CD4-positive, alpha-beta T cell treated with Interleukin-4 for 4 hours (primary cell): ENCODE measurements around the gene CWH43.
"Not testable (repeated sequence)": the region's sequence is repeated elsewhere in the genome, so short reads cannot be mapped to it uniquely, and the experiment has no call there.

ENCODE experiments used
- DNase-seq: peaks from one replicate; pipeline ENCODE4 v3.0.0-alpha.2; 2020

The CWH43 gene

GRCh38 chr4:48985976-48986653 is at the start of gene CWH43:
Gene CWH43, plus strand, starts transcription at chr4:48986275. Its CDS starts 155 bp downstream, at chr4:48986430.
- no peak for DNase-seq

GRCh38 chr4:48937033-48937432 is 49.0 kb upstream of the CWH43 start:
- DNase-seq = no peak

- no peak for DNase-seq
These were observed 47.2 kb upstream of the CWH43 start for GRCh38 chr4:48938831-48939230.

GRCh38 chr4:48939785-48940184 is 46.3 kb upstream of the CWH43 start:
- DNase-seq = no peak

- DNase-seq = no peak
These were observed 42.7 kb upstream of the CWH43 start for GRCh38 chr4:48943387-48943786.

GRCh38 chr4:48944252-48944651 is 41.8 kb upstream of the CWH43 start:
- DNase-seq = no peak

GRCh38 chr4:48944756-48945241 is 41.3 kb upstream of the CWH43 start:
- peak; percentile 21 for DNase-seq

GRCh38 chr4:48945981-48946380 is 40.1 kb upstream of the CWH43 start:
- DNase-seq = no peak

GRCh38 chr4:48947731-48948130 is 38.3 kb upstream of the CWH43 start:
- DNase-seq = no peak

GRCh38 chr4:48949086-48949485 is 37.0 kb upstream of the CWH43 start:
- no peak for DNase-seq

GRCh38 chr4:48949518-48950219 is 36.4 kb upstream of the CWH43 start:
- DNase-seq = no peak

GRCh38 chr4:48954314-48954713 is 31.8 kb upstream of the CWH43 start:
- DNase-seq = no peak

GRCh38 chr4:48957366-48957765 is 28.7 kb upstream of the CWH43 start:
- DNase-seq = not testable (repeated sequence)

GRCh38 chr4:48958582-48958981 is 27.5 kb upstream of the CWH43 start:
- no peak for DNase-seq

GRCh38 chr4:48960988-48961635 is 25.0 kb upstream of the CWH43 start:
- no peak for DNase-seq

- no peak for DNase-seq
These were observed 23.4 kb upstream of the CWH43 start for GRCh38 chr4:48962636-48963035.

GRCh38 chr4:48963042-48963679 is 22.9 kb upstream of the CWH43 start:
- peak; percentile 80 for DNase-seq

GRCh38 chr4:48967101-48967500 is 19.0 kb upstream of the CWH43 start:
- no peak for DNase-seq

GRCh38 chr4:48967631-48968030 is 18.4 kb upstream of the CWH43 start:
- DNase-seq = no peak

- no peak for DNase-seq
These were observed 17.3 kb upstream of the CWH43 start for GRCh38 chr4:48968814-48969213.

GRCh38 chr4:48970471-48970921 is 15.6 kb upstream of the CWH43 start:
- DNase-seq = no peak

- no peak for DNase-seq
These were observed 11.0 kb upstream of the CWH43 start for GRCh38 chr4:48974979-48975640.

GRCh38 chr4:48976041-48976440 is 10.0 kb upstream of the CWH43 start:
- no peak for DNase-seq
